GM12892 (cell line): ENCODE measurements around the gene SLC2A6.
"Not testable (repeated sequence)": the region's sequence is repeated elsewhere in the genome, so short reads cannot be mapped to it uniquely, and the experiment has no call there.

Source experiments
- DNase-seq: peaks from one replicate; pipeline ENCODE4 v3.0.0; 2011; ENCODE audit not compliant: insufficient read length
- FAIRE-seq: peaks from 2 replicates; lab custom pipeline; 2011; peaks lifted over from hg19 to GRCh38; lab: Jason Lieb, UNC
- POLR2A ChIP-seq: IDR thresholded peaks from 2 replicates; pipeline ENCODE4 v1.6.1; 2011; ENCODE audit warnings: low read depth, low read length, control low read depth
- POLR2AphosphoS5 ChIP-seq: IDR thresholded peaks from 2 replicates; pipeline ENCODE4 v1.6.1; 2011; ENCODE audit warnings: low read depth, low read length, control low read depth
- TAF1 ChIP-seq: IDR thresholded peaks from 2 replicates; pipeline ENCODE4 v1.6.1; 2011; ENCODE audit warnings: low read depth, mild to moderate bottlenecking, control low read depth, low read length, borderline replicate concordance

SLC2A6 gene

GRCh38 chr9:133460405-133461175, 18.3 kb downstream of the SLC2A6 start:
- FAIRE-seq (peak; percentile 80), DNase-seq (peak; percentile 72)
- TF ChIP-seq POLR2A: no peak
- TF ChIP-seq TAF1: no peak
- no peak for TF ChIP-seq POLR2AphosphoS5

GRCh38 chr9:133459476-133460404, 19.2 kb downstream of the SLC2A6 start, which contains the start of gene CACFD1:
Gene CACFD1 (plus strand): TSS chr9:133459978. CDS start chr9:133460067, 89 bp downstream.
- peak; percentile 93 for FAIRE-seq
- peak; percentile 99 for DNase-seq
- TF ChIP-seq TAF1: no peak
- peak; percentile 59; the same call in 1 of the 2 replicates for TF ChIP-seq POLR2A
- peak; percentile 39; the same call in 1 of the 2 replicates for TF ChIP-seq POLR2AphosphoS5

GRCh38 chr9:133458643-133459312, 20.1 kb downstream of the SLC2A6 start:
- FAIRE-seq: no peak
- TF ChIP-seq POLR2AphosphoS5 (no peak), TAF1 (no peak)
- no peak for DNase-seq

GRCh38 chr9:133457748-133458147, 21.2 kb downstream of the SLC2A6 start:
- TF ChIP-seq POLR2AphosphoS5 (no peak), POLR2A (no peak), TAF1 (no peak)
- FAIRE-seq (no peak), DNase-seq (no peak)

- FAIRE-seq: no peak
- no peak for TF ChIP-seq TAF1
These were observed 21.7 kb downstream of the SLC2A6 start for GRCh38 chr9:133457233-133457632.

GRCh38 chr9:133456409-133456808, 22.5 kb downstream of the SLC2A6 start:
- DNase-seq (no peak), FAIRE-seq (no peak)
- no peak for TF ChIP-seq TAF1
- no peak for TF ChIP-seq POLR2AphosphoS5
- TF ChIP-seq POLR2A: no peak

More at GRCh38 chr9:133457233-133457632, 21.7 kb downstream of the SLC2A6 start:
- DNase-seq: no peak

GRCh38 chr9:133455936-133456335, 23.0 kb downstream of the SLC2A6 start:
- TF ChIP-seq POLR2A (no peak), POLR2AphosphoS5 (no peak), TAF1 (no peak)
- DNase-seq: no peak
- FAIRE-seq: no peak

- no peak for FAIRE-seq
- TF ChIP-seq POLR2A (no peak), POLR2AphosphoS5 (no peak), TAF1 (no peak)
- no peak for DNase-seq
These were observed 23.8 kb downstream of the SLC2A6 start for GRCh38 chr9:133454943-133455673.

- DNase-seq: no peak
- TF ChIP-seq POLR2AphosphoS5 (no peak), POLR2A (no peak), TAF1 (no peak)
- no peak for FAIRE-seq
These were observed 24.6 kb downstream of the SLC2A6 start for GRCh38 chr9:133454325-133454724.

GRCh38 chr9:133453651-133454050, 25.2 kb downstream of the SLC2A6 start:
- TF ChIP-seq POLR2A (no peak), POLR2AphosphoS5 (no peak), TAF1 (no peak)
- DNase-seq (no peak), FAIRE-seq (no peak)

- DNase-seq: no peak
- FAIRE-seq: no peak
- TF ChIP-seq TAF1 (no peak), POLR2AphosphoS5 (no peak), POLR2A (no peak)
These were observed 26.3 kb downstream of the SLC2A6 start for GRCh38 chr9:133452562-133452961.

- not testable (repeated sequence) for FAIRE-seq, DNase-seq
These were observed 27.0 kb downstream of the SLC2A6 start for GRCh38 chr9:133451865-133452264.
